CD4-positive, alpha-beta T cell treated with Interleukin-6 for 4 hours (primary cell): ENCODE data around the gene MAPKAPK2.
"Not testable (repeated sequence)": the region's sequence is repeated elsewhere in the genome, so short reads cannot be mapped to it uniquely, and the experiment has no call there.

Experiments used
- DNase-seq: peaks from one replicate; pipeline ENCODE4 v3.0.0-alpha.2; 2020; ENCODE audit warnings: mixed read lengths

MAPKAPK2 gene

GRCh38 chr1:206751891-206752290 lies 67.2 kb downstream of the MAPKAPK2 start:
- no peak for DNase-seq

GRCh38 chr1:206752481-206752880 lies 67.8 kb downstream of the MAPKAPK2 start:
- DNase-seq, result no peak

- no peak for DNase-seq
Observed at GRCh38 chr1:206753141-206753540, 68.4 kb downstream of the MAPKAPK2 start.

DNA sequence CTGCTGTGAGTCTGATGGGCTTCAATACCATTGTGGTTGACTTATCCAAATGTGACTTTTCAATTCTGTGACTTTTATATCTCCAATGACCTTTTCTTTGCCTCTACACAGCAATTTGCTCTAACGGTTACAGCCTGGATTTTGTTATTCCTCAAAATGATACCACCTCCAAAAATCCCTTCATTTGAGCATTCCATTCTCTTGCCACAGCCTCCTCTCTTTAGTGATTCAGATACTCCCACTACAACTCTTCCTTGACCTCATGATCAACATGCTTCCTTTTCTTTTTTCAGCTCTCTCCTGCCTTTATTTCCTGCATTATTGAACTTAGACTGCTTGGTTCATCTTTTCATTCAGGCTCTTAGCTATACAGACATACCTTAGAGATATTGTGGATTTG lies 69.3 kb downstream of the MAPKAPK2 start:
- no peak for DNase-seq

DNA sequence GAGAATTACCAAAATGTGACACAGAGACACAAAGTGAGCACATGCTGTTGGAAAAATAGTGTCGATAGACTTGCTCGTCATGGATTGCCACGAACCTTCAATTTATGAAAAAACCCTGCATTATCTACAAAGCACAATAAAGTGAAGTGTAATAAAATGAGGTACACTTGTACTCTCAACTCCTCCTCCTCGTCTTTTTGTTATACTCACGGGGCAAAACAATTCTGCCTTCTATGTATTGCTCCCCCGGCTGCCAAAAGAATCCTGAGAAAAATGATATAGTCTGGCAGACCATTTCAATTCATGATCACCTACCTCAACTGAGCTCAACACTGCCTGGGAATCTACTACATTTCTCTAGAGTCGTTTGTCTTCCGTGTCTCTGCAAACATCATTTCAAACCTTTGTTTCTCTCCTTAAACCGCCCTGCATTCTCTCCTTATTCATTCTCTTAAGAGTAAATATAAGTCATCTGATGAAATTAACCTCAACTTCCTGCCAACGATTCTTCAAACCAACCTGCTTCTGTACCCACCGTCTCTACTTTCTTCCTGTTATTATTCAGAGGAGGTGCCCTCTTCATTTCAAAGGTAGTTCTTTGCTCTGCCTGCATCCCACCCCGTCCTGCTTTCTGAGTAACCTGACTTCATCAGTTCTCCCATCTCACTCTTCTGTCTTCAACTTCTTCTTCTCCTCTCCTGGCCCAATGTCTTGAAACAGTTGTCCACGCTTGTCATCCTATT lies 73.0 kb downstream of the MAPKAPK2 start:
- peak; percentile 63 for DNase-seq

GRCh38 chr1:206760590-206760989 lies 75.9 kb downstream of the MAPKAPK2 start:
- DNase-seq, result no peak

- DNase-seq, result no peak
Observed at GRCh38 chr1:206761159-206761768, 76.6 kb downstream of the MAPKAPK2 start.

GRCh38 chr1:206762741-206763364 lies 78.1 kb downstream of the MAPKAPK2 start:
- DNase-seq, result not testable (repeated sequence)

- DNase-seq, result peak; percentile 35
Observed at GRCh38 chr1:206765771-206766170, 81.1 kb downstream of the MAPKAPK2 start.

DNA sequence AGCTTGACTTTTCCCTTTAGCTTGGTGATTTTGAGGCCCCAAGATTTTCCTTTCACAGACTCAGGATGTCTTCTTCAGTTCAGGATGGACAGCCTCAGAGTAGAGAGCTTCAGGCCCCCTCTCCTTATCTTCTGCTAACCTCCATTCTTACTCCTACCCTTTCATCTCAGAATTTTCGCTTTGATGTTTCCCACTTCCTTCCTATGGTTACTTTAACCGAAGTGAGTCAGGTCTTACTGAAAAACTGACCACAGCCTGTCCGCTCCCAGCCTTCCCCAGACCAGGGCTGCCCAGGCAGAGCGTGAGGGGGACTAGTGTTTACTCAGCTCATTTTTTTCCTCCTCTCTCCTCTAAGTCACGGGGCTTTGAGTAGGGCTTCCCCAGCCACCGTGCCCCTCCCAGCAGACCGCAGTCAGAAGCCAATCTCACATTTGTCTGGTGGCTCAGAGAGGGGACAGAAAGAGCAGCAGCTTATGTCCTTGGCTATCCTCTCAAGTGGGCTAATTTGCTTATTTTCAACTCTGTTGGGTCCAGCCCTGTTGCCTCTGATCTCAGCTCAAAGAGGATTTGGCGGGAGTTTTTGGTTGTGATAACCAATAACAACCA lies 81.6 kb downstream of the MAPKAPK2 start:
- DNase-seq, result peak; percentile 77

- DNase-seq, result no peak
Observed at GRCh38 chr1:206768472-206769303, 84.0 kb downstream of the MAPKAPK2 start.

GRCh38 chr1:206769304-206769731 lies 84.6 kb downstream of the MAPKAPK2 start:
- DNase-seq, result peak; percentile 60

- peak; percentile 69 for DNase-seq
Observed at GRCh38 chr1:206770531-206771337, 86.0 kb downstream of the MAPKAPK2 start, which contains the start of gene IL19. Gene IL19 (plus strand): TSS chr1:206770773. CDS start chr1:206836663, 65,890 bp downstream.

- DNase-seq, result no peak
Observed at GRCh38 chr1:206771338-206771692, 86.6 kb downstream of the MAPKAPK2 start.

DNA sequence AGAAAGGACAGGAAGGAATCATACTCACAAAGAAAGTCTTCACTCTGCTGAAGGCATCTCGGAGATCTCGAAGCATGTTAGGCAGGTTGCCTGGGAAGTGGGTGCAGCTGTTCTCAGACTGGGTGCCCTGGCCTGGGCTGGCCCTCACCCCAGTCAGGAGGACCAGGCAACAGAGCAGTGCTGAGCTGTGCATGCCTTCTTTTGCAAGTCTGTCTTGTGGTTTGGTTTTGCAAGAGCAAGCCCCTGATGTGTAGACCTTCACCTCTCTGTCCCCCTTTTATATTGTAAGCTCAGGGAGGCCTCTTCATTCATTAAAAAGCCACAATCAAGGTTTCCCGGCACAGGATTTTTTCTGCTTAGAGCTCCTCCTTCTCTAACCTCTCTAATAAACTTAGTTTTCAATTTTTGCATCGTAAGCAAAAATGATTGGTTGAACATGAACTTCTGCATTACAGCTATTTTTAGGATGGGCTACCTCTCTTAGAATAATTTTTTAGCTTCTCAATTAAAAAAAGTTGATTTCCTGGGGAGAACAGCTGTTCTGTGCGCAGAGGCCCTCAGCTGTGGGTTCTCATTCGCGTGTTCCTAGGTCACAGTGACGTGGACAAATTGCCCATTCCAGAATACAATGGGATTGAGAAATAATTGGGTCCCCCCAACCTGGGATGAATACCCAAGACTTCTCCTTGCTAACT lies 87.7 kb downstream of the MAPKAPK2 start, which contains the start of gene IL10:
TSS of gene IL10 (minus strand) at position 252 of the 695 bp plus-strand sequence. CDS start at position 193, 59 bp downstream.
- no peak for DNase-seq

- DNase-seq, result no peak
Observed at GRCh38 chr1:206774093-206774492, 89.4 kb downstream of the MAPKAPK2 start.

DNA sequence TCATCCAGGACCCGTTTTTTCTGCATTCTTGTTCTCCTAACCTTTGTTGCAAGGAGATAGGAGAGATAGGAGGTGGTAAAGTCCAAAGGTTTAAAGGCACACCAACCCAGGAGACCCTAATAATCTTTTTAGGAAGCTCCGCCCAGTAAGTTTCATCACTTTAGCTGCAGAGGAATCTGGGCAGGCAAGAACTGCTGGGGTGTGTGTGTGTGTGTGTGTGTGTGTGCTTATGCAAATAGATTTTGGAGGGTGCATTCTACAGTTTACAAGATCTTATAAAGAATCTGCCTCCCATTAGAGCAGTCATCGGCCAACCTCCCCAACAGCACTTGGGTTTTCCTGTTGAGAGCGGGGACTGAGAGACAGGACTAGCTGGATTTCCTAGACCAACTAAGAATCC lies 91.5 kb downstream of the MAPKAPK2 start:
- DNase-seq, result no peak

GRCh38 chr1:206778031-206778430 lies 93.3 kb downstream of the MAPKAPK2 start:
- DNase-seq, result no peak

DNA sequence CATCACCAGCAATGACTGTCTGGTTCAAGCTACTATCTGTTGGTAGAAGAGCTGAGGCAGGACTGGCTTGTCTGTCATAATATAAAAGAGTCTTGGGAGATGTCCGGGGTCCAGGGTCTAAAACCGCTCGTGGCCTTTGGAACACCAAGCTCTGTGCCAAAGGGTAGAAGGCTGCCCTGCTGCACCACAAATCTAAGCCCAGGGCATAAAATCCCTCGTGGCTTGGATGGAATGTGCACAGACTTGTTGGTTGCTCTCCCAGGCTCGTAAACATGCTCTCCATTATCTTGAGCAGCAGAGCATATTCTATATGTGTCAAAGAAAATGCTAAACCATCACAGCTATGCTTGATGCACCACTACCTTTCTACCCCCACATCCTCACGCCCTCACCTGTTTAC lies 94.2 kb downstream of the MAPKAPK2 start:
- not testable (repeated sequence) for DNase-seq

DNA sequence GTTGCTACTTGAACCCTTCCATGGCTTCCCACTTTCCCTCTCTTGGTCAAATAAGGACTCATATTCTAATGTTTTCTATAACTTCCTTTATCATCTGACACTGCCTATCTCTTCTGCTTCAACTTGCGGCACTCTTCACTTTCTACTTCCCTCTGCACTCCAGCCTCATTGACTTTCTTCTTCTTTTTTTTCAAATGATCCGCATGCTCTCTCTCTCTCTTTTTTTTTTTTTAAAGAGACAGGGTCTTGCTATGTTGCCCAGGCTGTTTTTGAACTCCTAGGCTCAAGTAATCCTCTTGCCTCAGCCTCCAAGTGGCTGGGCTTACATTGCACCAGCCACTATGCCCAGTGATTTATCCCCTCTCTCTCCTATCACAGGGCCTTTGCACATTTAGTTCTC lies 94.9 kb downstream of the MAPKAPK2 start:
- no peak for DNase-seq

DNA sequence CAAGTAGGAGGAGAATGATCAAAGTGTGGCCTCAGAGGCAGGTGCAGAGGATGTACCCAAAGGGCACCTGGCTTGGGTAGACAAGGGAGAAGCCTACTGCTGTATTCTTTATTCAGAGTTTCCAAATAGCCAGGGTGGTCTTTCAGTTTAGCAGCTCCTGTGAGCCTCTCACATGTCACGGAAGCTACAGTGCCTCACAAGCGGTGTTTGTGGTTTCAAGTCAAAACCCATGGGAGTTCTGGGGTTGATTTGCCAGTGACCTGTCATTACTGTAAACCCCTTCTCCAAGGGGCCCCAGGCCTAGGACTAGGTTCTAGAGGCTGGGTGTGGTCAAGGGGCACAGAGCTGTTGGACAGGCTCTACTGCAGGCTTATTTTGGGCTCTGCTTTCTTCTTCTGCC lies 97.7 kb downstream of the MAPKAPK2 start:
- DNase-seq, result no peak
